MM.1S (cell line): ENCODE results near the gene WDR70.

Source experiments
- EZH2 ChIP-seq: fragments of 300-600 bp; sonication (generic); optimal IDR thresholded peaks from 2 replicates; pipeline ENCODE3; 2017; ENCODE audit warnings: low read depth, mild to moderate bottlenecking, antibody characterized with exemption, low read length, mixed read lengths
- TF ChIP-seq, protein P1 (sequence below): fragments of 300-600 bp; sonication (generic); IDR thresholded peaks from 2 replicates; pipeline ENCODE4 v1.5.1; 2016; ENCODE audit warnings: antibody characterized with exemption, low read length, mixed read lengths

DNA sequence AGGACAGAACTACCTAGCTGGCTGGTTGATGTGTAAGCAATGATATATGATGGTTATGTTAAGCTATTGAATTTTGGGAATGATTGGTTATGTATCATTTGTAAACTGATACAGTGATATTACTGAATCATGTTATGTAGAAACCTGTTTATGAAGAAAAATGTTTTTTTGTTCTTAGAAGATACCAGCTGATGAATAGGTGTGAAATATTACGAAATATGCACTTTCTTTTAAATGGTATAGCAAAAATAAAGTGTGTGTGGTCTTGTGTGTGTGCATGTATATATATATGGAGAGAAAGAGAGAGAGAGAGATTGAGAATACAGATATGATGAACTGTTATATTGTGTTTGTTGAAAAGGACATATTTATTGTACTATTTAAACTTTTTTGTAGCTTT lies 164.1 kb downstream of the WDR70 start:
- no peak for TF ChIP-seq EZH2
- TF ChIP-seq, protein P1, sequence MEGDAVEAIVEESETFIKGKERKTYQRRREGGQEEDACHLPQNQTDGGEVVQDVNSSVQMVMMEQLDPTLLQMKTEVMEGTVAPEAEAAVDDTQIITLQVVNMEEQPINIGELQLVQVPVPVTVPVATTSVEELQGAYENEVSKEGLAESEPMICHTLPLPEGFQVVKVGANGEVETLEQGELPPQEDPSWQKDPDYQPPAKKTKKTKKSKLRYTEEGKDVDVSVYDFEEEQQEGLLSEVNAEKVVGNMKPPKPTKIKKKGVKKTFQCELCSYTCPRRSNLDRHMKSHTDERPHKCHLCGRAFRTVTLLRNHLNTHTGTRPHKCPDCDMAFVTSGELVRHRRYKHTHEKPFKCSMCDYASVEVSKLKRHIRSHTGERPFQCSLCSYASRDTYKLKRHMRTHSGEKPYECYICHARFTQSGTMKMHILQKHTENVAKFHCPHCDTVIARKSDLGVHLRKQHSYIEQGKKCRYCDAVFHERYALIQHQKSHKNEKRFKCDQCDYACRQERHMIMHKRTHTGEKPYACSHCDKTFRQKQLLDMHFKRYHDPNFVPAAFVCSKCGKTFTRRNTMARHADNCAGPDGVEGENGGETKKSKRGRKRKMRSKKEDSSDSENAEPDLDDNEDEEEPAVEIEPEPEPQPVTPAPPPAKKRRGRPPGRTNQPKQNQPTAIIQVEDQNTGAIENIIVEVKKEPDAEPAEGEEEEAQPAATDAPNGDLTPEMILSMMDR: no peak
